T47D (cell line): ENCODE measurements around the gene TPSG1.
"Not testable (repeated sequence)": the region's sequence is repeated elsewhere in the genome, so short reads cannot be mapped to it uniquely, and the experiment has no call there.

Experiments used
- DNase-seq, 2 experiments: peaks; one replicate each; pipeline versions ENCODE4 v3.0.0 to v3.0.0-alpha.2; 2011 to 2012; ENCODE audit warnings: low read depth in 1 of 2, low spot score in 1 of 2
- JUND ChIP-seq: IDR thresholded peaks from 2 replicates; pipeline ENCODE4 v1.6.1; 2012; ENCODE audit warnings: low read depth
- in situ Hi-C: cut with HindIII; loops from 2 replicates; pipeline ENCODE4 v1.10.0; 2016; ENCODE audit warnings: low sequenced_read_pairs, low pct_unique_long_range_greater_than_20kb

The TPSG1 gene

DNA sequence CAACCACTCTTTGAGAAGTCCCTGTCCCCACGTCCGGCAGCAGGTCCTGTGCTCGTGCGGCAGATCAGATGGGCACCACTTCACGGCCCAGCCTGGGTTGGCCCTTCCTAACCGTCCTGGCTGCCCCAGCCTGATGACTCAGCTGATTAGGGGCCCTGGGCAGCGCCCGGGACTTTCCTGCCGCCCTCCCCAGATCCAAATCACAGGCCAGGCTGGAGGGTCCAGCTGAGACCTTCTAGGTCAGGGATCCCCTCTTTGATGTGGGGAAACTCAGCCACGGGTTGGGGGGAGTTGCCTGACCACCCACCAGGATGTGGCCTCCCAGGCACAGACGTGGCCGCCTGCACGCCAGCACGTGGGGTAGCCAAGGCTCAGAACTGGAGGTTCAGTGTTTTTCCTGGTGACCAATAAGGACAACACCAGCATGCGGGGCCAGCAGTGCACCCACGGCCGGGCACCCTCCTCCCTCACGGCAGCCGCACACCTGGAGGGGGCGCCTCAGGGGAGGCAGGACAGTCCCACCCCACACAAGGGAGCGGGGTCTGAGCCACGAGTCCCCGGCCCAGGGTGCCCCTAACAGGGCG lies 752 bp upstream of the TPSG1 start:
- DNase-seq, in situ Hi-C loops: not testable (repeated sequence)

DNA sequence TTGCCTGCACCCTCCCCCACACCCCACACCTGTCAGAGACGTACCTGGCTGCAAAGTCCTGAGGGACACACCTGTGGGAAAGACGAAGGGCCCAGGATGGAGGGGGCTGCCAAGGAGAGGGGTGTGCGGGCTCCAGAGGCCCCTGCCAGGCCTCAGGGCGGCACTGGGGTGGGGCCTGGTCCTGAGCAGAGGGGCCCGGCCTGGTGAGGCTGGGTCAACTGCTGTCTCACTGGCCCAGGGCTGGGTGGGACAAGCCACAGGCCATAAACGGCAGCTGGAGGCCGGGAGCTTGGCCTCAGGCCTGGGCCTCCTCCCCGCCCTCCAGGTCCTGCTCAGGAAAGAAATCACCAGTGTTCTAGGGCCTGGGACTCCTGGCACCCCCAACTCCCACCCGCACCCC lies 510 bp downstream of the TPSG1 start:
- DNase-seq = no peak
- in situ Hi-C loops = no loop called here
- TF ChIP-seq JUND = no peak

DNA sequence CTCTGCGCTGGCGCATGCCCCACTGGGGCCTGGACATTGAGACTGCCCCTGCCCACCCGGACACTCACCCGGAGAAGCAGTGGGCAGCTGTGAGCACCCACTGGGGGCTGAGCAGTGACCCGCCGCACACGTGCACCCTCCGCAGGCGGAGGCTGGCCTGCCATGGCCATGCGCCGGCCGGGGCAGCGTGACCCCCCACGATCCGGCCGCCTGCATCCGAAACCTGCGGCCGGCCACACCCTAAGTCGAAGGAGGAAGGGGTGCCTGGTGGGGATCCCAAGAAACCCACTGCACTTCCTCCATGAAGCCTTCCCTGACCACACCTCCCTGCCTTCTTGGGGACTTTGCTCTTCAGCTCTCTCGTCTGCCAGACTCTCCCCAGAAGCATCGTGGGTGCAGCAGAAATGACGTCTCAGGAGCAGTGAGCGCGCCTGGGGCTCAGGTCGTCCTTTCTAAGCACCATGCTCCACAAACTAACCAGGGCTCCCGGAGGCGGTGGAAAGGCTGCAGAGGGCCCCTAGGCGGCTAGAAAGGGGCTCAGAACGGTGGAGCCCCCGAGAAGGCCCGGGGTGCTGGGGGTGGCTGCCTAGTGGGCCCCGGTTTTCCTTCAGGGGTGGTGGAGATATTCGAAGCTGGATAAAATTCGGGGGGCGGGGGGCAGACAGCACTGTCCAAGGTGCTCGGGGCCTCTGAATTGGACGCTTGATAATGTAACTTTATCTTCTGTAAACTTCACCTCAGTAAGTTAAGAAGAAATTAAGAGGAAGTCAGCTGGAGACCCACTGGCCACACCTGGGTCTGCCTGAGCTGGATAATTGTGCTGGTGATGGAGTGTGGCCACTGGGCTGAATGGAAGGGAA lies 1.5 kb downstream of the TPSG1 start:
- no peak for DNase-seq
- TF ChIP-seq JUND = no peak
- in situ Hi-C loops = no loop called here

DNA sequence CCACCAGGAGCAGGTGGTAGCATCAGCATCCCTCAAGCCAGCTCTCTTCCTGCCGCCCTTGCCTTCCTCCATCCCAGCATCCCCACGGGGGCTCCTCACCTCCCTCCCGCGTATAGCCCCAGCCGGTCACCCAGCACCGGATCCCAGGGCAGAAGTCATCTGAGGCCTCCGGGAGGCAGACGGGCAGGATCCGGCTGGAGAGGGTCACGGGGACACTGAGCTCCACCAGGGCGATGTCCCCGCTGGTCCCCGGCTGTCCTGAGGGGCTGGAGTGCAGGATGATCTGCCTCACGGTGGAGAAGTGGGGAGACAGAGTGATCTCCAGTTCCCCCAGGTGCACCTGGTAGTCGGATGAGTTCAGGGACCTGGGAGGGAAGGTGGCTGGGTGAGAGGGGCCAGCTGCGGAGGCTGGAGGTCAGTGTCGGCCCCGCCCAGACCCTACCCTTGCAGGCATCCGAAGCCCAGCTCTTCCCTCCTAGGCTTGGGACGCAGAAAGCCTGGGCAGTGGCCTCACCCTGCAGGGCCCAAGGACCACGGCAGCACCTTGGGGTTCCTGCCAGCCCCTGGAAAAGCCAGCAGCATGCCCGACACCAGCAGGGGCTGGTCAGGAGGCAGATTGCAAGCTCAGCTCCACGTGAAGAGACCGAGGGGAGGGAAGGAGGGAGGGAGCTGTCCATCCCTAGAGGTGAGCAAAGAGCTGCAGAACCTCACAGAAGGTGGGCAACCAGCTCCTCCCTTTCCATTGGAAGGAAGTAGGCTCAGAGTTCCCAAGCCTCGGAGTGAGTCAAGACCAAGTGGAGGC lies 2.3 kb downstream of the TPSG1 start:
- no peak for TF ChIP-seq JUND
- DNase-seq = no peak
- in situ Hi-C loops = no loop called here

DNA sequence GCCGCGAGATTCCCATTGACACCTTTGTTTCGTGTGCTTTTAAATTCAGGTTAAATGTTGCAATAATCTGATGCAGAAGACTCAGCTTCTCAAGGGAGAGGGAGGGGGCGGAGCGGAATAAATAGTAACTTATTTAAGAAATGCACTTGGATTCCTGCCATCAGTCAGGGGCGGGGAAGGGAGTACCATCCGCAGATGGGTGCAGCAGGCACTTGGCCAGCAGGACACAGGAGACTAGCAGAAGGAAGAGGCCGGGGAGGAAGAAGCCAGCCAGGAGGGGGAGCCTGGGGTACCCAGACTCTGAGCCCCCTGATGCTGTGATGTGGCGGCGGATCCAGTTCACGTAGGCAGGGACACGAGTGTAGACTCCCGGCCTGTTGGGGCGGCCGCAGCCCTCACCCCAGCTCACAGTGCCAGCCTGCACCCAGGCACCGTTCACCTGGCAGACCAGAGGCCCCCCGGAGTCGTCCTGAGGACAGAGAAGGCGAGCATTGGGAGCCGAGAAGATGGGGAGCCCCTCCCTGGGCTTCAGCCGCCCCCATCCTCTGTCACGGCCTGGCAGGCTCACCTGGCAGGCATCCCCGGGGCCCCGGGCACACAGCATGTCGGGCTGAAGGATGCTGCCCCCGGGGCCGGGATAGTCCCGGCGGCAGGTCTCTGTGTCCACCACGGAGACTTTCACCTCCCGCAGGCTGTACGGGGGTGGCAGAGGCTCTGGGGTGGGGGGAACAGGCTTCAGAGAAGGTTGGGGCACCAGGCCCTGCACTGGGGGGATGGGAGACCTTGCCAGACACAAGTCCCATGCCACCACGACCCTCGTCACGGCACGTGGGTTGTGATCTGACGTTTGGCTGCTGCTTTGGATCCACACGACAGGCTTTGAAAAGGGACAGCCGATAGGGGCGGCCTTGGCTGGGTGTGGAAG lies 3.2 kb downstream of the TPSG1 start:
- in situ Hi-C loops = no loop called here
- DNase-seq = no peak
- TF ChIP-seq JUND = no peak

DNA sequence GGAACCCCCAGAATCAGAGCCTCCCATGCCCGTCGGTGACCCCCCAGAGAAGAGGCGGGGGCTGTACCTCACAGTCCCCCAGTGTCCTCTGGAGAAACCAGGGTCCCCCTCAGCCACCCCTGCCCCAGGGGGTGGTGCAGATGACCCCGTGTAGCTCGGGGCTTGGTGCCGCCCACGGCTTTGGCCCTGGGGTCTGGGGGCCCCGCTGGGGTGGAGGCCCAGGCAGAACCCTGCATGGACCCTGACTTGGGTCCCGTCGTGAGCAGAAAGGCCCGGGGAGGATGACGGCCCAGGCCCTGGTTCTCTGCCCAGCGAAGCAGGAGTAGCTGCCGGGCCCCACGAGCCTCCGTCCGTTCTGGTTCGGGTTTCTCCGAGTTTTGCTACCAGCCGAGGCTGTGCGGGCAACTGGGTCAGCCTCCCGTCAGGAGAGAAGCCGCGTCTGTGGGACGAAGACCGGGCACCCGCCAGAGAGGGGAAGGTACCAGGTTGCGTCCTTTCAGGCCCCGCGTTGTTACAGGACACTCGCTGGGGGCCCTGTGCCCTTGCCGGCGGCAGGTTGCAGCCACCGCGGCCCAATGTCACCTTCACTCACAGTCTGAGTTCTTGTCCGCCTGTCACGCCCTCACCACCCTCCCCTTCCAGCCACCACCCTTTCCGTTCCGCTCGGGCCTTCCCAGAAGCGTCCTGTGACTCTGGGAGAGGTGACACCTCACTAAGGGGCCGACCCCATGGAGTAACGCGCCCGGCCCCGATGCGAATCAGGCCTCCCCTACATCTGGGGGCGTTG lies 4.0 kb downstream of the TPSG1 start:
- in situ Hi-C loops = no loop called here
- DNase-seq = no peak
- no peak for TF ChIP-seq JUND

DNA sequence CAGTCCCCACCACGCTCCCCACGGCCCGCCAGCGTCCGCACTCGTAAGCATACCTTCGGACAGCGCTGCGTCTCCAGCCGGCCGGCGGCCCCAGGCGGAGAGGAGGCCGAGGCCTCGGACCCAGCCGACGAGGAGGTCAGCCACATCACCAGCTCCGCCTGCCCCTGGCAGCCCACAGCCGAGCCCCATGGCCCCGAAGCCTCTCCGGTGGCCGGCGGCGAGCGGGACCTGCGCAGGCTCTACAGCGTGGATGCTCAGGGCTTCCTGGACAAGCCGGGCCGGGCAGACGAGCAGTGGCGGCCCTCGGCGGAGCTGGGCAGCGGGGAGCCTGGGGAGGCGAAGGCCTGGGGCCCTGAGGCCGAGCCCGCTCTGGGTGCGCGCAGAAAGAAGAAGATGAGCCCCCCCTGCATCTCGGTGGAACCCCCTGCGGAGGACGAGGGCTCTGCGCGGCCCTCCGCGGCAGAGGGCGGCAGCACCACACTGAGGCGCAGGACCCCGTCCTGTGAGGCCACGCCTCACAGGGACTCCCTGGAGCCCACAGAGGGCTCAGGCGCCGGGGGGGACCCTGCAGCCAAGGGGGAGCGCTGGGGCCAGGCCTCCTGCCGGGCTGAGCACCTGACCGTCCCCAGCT lies 4.9 kb downstream of the TPSG1 start:
- no peak for DNase-seq
- TF ChIP-seq JUND = no peak
- in situ Hi-C loops = no loop called here

DNA sequence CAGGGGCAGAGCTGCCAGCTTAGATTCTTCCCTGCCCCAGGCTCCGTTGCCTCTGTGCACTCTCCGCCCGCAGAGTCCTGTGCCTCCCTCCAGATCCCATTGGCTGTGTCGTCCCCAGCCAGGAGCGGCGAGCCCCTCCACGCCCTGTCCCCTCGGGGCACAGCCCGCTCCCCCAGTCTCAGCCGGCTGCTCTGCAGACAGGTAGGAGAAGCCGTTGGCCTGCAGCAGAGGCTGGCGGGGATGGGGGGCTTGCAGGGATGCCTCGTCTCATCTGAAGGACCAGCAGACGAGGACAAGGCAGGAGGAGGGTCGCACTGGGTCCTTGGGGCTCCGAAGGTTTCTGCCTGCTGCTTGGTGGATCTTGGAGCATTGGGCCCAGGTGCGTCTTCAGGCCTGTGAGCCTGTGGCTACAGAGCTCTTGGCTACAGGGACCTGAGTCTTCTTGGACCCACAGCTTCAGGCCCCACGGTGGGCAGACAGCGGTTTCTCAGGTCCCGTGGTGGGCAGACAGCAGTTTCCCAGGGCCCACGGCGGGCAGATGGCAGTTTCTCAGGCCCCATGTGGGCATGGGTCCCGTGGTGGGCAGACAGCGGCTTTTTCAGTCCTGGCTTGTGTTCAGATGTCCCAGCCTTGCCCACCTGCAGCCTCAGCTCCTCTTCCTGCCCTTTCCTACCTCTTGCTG lies 6.0 kb downstream of the TPSG1 start:
- TF ChIP-seq JUND = no peak
- in situ Hi-C loops = no loop called here
- no peak for DNase-seq

DNA sequence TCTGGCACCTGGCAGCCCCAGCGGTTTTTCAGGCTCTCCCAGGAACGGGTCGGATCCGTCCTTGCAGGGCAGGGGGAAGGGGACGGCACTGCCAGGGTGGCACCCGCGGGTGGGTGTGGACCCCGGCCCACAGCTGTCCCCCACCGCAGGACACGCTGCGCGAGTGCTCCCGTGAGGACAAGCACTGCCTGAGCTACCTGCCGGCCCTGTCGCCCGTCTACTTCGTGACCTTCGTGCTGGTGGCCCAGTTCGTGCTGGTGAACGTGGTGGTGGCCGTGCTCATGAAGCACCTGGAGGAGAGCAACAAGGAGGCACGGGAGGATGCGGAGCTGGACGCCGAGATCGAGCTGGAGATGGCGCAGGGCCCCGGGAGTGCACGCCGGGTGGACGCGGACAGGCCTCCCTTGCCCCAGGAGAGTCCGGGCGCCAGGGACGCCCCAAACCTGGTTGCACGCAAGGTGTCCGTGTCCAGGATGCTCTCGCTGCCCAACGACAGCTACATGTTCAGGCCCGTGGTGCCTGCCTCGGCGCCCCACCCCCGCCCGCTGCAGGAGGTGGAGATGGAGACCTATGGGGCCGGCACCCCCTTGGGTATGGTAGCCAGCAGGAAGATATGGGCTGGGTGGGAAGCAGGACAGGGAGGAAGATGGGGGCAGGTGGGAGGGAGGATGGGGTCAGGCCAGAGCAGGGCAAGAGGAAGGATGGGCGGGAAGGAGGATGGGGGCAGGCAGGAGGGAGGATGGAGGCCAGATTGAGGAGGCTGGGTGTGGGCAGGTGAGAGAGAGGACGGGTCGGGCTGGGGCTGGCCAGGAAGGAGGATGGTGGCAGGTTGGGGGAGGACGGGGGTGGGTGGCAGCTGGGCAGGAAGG lies 6.8 kb downstream of the TPSG1 start:
- no peak for TF ChIP-seq JUND
- in situ Hi-C loops = no loop called here
- DNase-seq = no peak

DNA sequence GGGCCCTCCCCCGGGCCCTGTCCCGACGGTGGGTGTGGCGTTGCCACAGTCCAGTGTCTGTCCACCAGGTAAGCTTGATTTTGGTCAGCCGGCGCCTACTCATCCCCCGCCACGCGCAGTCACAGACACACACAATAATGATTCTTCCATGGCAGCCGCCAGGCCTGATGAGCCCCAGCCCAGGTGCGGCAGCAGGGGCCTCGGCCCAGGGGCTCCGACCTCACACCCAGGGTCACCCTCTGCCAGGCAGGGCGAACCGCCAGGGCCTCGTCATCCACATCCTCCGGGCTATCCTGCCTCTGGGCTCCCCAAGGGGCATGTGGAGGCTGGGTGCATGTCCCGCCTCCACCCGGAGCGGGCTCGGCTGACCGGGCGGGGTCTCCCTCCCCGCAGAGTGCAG lies 7.5 kb downstream of the TPSG1 start:
- DNase-seq = no peak
- TF ChIP-seq JUND = no peak
- in situ Hi-C loops = no loop called here
